H1 (cell line): ENCODE results near the gene ARHGAP5. TPM values are rescaled to one million over a fixed set of nuclear protein-coding genes. Genes with fewer than 3 reads are reported as not detected.

Experiments used
- CTCF ChIA-PET: fragments of 300-600 bp; sonication (Branson Sonifier 250); formaldehyde crosslinking; loops from one replicate; lab custom pipeline; 2021; ENCODE audit not compliant: partially characterized antibody; lab: Charles Lee
- POLR2A ChIA-PET: fragments of 300-600 bp; sonication (Branson Sonifier 250); formaldehyde crosslinking; loops from one replicate; lab custom pipeline; 2021; ENCODE audit warnings: inconsistent platforms; ENCODE audit not compliant: partially characterized antibody; lab: Charles Lee
- DNase-seq, 2 experiments: peaks; one replicate each; pipeline versions ENCODE4 v3.0.0 to v3.0.0-alpha.2; 2010 to 2022; ENCODE audit warnings: low spot score in 2 of 2, low read depth in 1 of 2, mixed read lengths in 1 of 2
- FAIRE-seq: peaks from 2 replicates; lab custom pipeline; 2011; peaks lifted over from hg19 to GRCh38; lab: Jason Lieb, UNC
- H2AFZ ChIP-seq: 2 replicates; pipeline ENCODE4 v1.8.1; 2012; ENCODE audit warnings: low read length, inconsistent platforms
- H2AK5ac ChIP-seq: 2 replicates; pipeline ENCODE4 v1.6.1; 2013; ENCODE audit warnings: low read depth, low read length
- H2BK120ac ChIP-seq: replicated peaks from 2 replicates; pipeline ENCODE3; 2013; ENCODE audit warnings: low read depth, low read length, inconsistent platforms
- H2BK12ac ChIP-seq: 2 replicates; pipeline ENCODE4 v1.6.1; 2013; ENCODE audit warnings: low read depth, low read length
- H2BK15ac ChIP-seq: 2 replicates; pipeline ENCODE4 v1.6.1; 2013; ENCODE audit warnings: low read length
- H2BK20ac ChIP-seq: 2 replicates; pipeline ENCODE4 v1.6.1; 2013; ENCODE audit warnings: low read length
- H2BK5ac ChIP-seq: 2 replicates; pipeline ENCODE4 v1.6.1; 2013; ENCODE audit warnings: low read depth, low read length
- H3K14ac ChIP-seq: 2 replicates; pipeline ENCODE4 v1.6.1; 2013; ENCODE audit warnings: inconsistent platforms; ENCODE audit not compliant: insufficient read length
- H3K18ac ChIP-seq: 2 replicates; pipeline ENCODE4 v1.6.1; 2013; ENCODE audit warnings: low read length; ENCODE audit errors: extremely low read depth
- H3K23ac ChIP-seq: 2 replicates; pipeline ENCODE4 v1.6.1; 2013; ENCODE audit warnings: inconsistent platforms; ENCODE audit not compliant: insufficient read length
- H3K23me2 ChIP-seq: 2 replicates; pipeline ENCODE4 v1.6.1; 2013; ENCODE audit warnings: low read depth, low read length
- H3K27ac ChIP-seq: 2 replicates; pipeline ENCODE4 v1.6.1; 2011; ENCODE audit warnings: low read depth, low read length, inconsistent platforms
- H3K27me3 ChIP-seq, 4 experiments: replicated peaks in 1 of 4; 1 replicate in 1 of 4; 2 replicates in 3 of 4; pipeline versions ENCODE4 v1.6.1 to v1.8.1; 2011 to 2013; ENCODE audit warnings: low read length in 3 of 4, mild to moderate bottlenecking in 3 of 4, inconsistent platforms in 2 of 4, mixed read lengths in 2 of 4, moderate library complexity in 1 of 4; ENCODE audit not compliant: control insufficient read depth in 3 of 4, insufficient read depth in 3 of 4; ENCODE audit errors: extremely low read depth in 1 of 4
- H3K36me3 ChIP-seq, 4 experiments: 2 replicates each; pipeline versions ENCODE4 v1.6.1 to v1.8.1; 2011 to 2013; ENCODE audit warnings: mild to moderate bottlenecking in 4 of 4, low read length in 3 of 4, moderate library complexity in 2 of 4, control low read depth in 1 of 4, inconsistent platforms in 1 of 4; ENCODE audit not compliant: insufficient read depth in 4 of 4, control insufficient read depth in 2 of 4
- H3K4ac ChIP-seq: replicated peaks from 2 replicates; pipeline ENCODE3; 2013; ENCODE audit warnings: low read length, low read depth, mixed read lengths, inconsistent platforms; ENCODE audit not compliant: insufficient read length
- H3K4me1 ChIP-seq, 4 experiments: replicated peaks in 1 of 4; 1 replicate in 1 of 4; 2 replicates in 3 of 4; pipeline versions ENCODE4 v1.6.1 to v1.8.1; 2011 to 2013; ENCODE audit warnings: low read length in 3 of 4, inconsistent platforms in 2 of 4, mixed read lengths in 1 of 4; ENCODE audit not compliant: insufficient read depth in 4 of 4, control insufficient read depth in 3 of 4
- H3K4me2 ChIP-seq, 2 experiments: 2 replicates each; pipeline versions ENCODE4 v1.6.1 to v1.8.1; 2011 to 2013; ENCODE audit warnings: low read depth in 2 of 2, low read length in 2 of 2, control low read depth in 1 of 2, inconsistent platforms in 1 of 2, mild to moderate bottlenecking in 1 of 2; ENCODE audit not compliant: insufficient read depth in 1 of 2
- H3K4me3 ChIP-seq, 4 experiments: fragments of 200-600, 300-600 bp in 1 of 4; sonication (generic), shearing (Covaris generic), sonication (Bioruptor Twin) in 1 of 4; 2 replicates each; pipeline versions ENCODE4 v1.5.1 to v1.8.1; 2011 to 2016; ENCODE audit warnings: low read length in 4 of 4, low read depth in 3 of 4, control low read depth in 2 of 4, inconsistent platforms in 2 of 4, mild to moderate bottlenecking in 2 of 4, mixed read lengths in 1 of 4, moderate library complexity in 1 of 4; ENCODE audit not compliant: insufficient read depth in 2 of 4; ENCODE audit errors: extremely low read depth in 1 of 4
- H3K56ac ChIP-seq: replicated peaks from 2 replicates; pipeline ENCODE3; 2013; ENCODE audit warnings: low read depth, mild to moderate bottlenecking, mixed read lengths, low read length, inconsistent platforms; ENCODE audit not compliant: insufficient read length
- H3K79me1 ChIP-seq: 2 replicates; pipeline ENCODE4 v1.6.1; 2013; ENCODE audit warnings: low read depth, low read length, control low read depth
- H3K79me2 ChIP-seq, 2 experiments: 2 replicates each; pipeline versions ENCODE4 v1.6.1 to v1.8.1; 2012 to 2013; ENCODE audit warnings: low read length in 2 of 2, mild to moderate bottlenecking in 2 of 2, inconsistent platforms in 1 of 2; ENCODE audit not compliant: insufficient read depth in 2 of 2, control insufficient read depth in 1 of 2
- H3K9ac ChIP-seq, 4 experiments: replicated peaks in 1 of 4; 1 replicate in 1 of 4; 2 replicates in 3 of 4; pipeline versions ENCODE4 v1.6.1 to v1.8.1; 2011 to 2013; ENCODE audit warnings: low read depth in 3 of 4, low read length in 3 of 4, control low read depth in 2 of 4, mild to moderate bottlenecking in 2 of 4, moderate library complexity in 2 of 4, inconsistent platforms in 1 of 4; ENCODE audit errors: extremely low read depth in 1 of 4
- H3K9me3 ChIP-seq, 2 experiments: 2 replicates each; pipeline versions ENCODE4 v1.6.1 to v1.8.1; 2012 to 2013; ENCODE audit warnings: mild to moderate bottlenecking in 2 of 2, moderate library complexity in 2 of 2, control low read depth in 1 of 2, inconsistent platforms in 1 of 2, low read depth in 1 of 2, low read length in 1 of 2, mixed read lengths in 1 of 2; ENCODE audit not compliant: insufficient read depth in 2 of 2
- H4K20me1 ChIP-seq, 2 experiments: replicated peaks in 1 of 2; 2 replicates each; pipeline versions ENCODE3 to v1.8.1; 2011 to 2013; ENCODE audit warnings: inconsistent platforms in 2 of 2, low read length in 2 of 2, mild to moderate bottlenecking in 1 of 2; ENCODE audit not compliant: insufficient read depth in 2 of 2, control insufficient read depth in 1 of 2
- H4K5ac ChIP-seq: 2 replicates; pipeline ENCODE4 v1.6.1; 2013; ENCODE audit warnings: low read length, low read depth, mixed read lengths, inconsistent platforms; ENCODE audit not compliant: insufficient read length
- H4K8ac ChIP-seq: 2 replicates; pipeline ENCODE4 v1.8.0; 2013; ENCODE audit warnings: mild to moderate bottlenecking, moderate library complexity, low read length, inconsistent platforms; ENCODE audit not compliant: insufficient read depth; ENCODE audit errors: extremely low read depth
- H4K91ac ChIP-seq: replicated peaks from 2 replicates; pipeline ENCODE3; 2013; ENCODE audit warnings: low read length, mixed read lengths, inconsistent platforms; ENCODE audit not compliant: insufficient read length
- KDM1A ChIP-seq: fragments of 200-600, 300-600 bp; sonication (generic); IDR thresholded peaks from 2 replicates; pipeline ENCODE4 v1.7.1; 2016; ENCODE audit warnings: mild to moderate bottlenecking, low read length, borderline replicate concordance
- SUZ12 ChIP-seq: fragments of 200-600 bp; sonication (generic); IDR thresholded peaks from 2 replicates; pipeline ENCODE4 v1.6.1; 2012; ENCODE audit warnings: mild to moderate bottlenecking, inconsistent platforms, low read length, moderate library complexity, mixed read lengths
- TEAD4 ChIP-seq: IDR thresholded peaks from 2 replicates; pipeline ENCODE4 v1.6.1; 2012; ENCODE audit warnings: low read depth, low read length, inconsistent platforms, mixed read lengths
- WGBS, 2 experiments: shearing (Covaris generic) in 1 of 2; methylation state at CpG; one replicate each; pipeline versions ENCODE4 v1.1.6 to v1.1.7; 2013 to 2015; ENCODE audit warnings: low lambda C conversion rate in 2 of 2, mixed read lengths in 2 of 2, inconsistent platforms in 1 of 2, low coverage in 1 of 2, missing lambda C conversion rate in 1 of 2; ENCODE audit not compliant: insufficient replicate concordance in 2 of 2, insufficient coverage in 1 of 2, insufficient read length in 1 of 2; ENCODE audit errors: extremely low coverage in 1 of 2, missing lambda C conversion rate in 1 of 2; 5-methylcytosine and 5-hydroxymethylcytosine counted together
- polyA plus RNA-seq, 7 experiments: library from polyadenylated mRNA; depleted of rRNA in 3 of 7; stranded (reverse) in 5 of 7; unstranded in 2 of 7; fragments of >200 nt in 5 of 7; fragments of 200-250 nt in 2 of 7; gene quantifications; 1 replicate in 5 of 7; 2 replicates in 1 of 7; 4 replicates in 1 of 7; pipeline versions ENCODE4 v1.2.1 to v1.2.3, GENCODE V29; 2011 to 2013; ENCODE audit warnings: missing spikeins in 2 of 7, mixed read lengths in 2 of 7
- total RNA-seq: library from RNA; stranded (reverse); fragmentation: NEBNext Ultra II Directional; extraction: Animal tissue kit (Norgen Biotek cat#: 25700); gene quantifications from 2 replicates; pipeline ENCODE4 v1.2.1, GENCODE V29; 2021

Gene ARHGAP5
- total and polyA plus RNA-seq, 2 of the 8 experiments (the other 6 are each of a cell fraction or from before 2014, with no cell fraction given), result 7.8 to 77.3 TPM

DNA sequence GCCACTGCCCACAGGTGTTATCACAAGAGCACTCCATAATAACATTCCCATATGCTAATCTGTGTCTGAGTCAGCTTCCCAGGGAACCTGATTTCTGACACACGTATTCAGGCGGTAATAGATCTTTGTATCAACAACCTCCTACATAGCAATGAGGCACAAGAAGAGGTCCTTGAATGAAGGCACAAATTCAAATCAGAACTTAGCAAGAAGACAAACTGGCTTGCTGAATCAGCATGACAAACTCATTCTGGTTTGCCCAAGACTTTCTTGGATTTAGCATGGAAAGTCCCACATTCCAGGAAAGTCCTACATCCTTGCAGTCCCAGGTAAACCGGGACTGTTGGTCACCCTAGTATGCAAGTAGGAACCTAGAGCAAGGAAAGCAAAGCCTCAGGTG lies 90.8 kb downstream of the ARHGAP5 start:
- H4K8ac ChIP-seq, result no peak overlapping the region
- CTCF ChIA-PET, result interaction anchor here (0.6 to 1.3 kb wide), 3 partner anchors 10 to 85 kb away, joined by 3 to 5 read pairs (median 3); no protein-coding TSS in a partner anchor
- 90% methylated on average over 3 of the region's 3 CpGs; no CpG with 5 or more reads in 1 of the 2 experiments for WGBS, 2 experiments
- no peak overlapping the region for H3K14ac ChIP-seq
- H2BK15ac ChIP-seq, result no peak overlapping the region
- no peak overlapping the region for H2AFZ ChIP-seq
- no peak overlapping the region for H2BK5ac ChIP-seq
- H3K4me2 ChIP-seq, result no peak overlapping the region
- no peaks in the 10 kb centered on the region for H3K36me3 ChIP-seq
- no peaks in the 10 kb centered on the region; a peak in 1 of 7 replicates for H3K4me1 ChIP-seq
- H3K79me2 ChIP-seq, result no peaks in the 10 kb centered on the region
- H3K27me3 ChIP-seq, result no peaks in the 10 kb centered on the region
- no peak for TF ChIP-seq KDM1A
- peak; percentile 22; the same call in 1 of the 2 replicates for TF ChIP-seq TEAD4
- no peak for TF ChIP-seq SUZ12
- no peak overlapping the region for H4K91ac ChIP-seq
- no peak overlapping the region for H3K56ac ChIP-seq
- no peaks in the 10 kb centered on the region for H3K9me3 ChIP-seq
- H3K4me3 ChIP-seq, result no peak overlapping the region
- H4K5ac ChIP-seq, result no peak overlapping the region
- no peaks in the 10 kb centered on the region for H3K79me1 ChIP-seq
- H3K18ac ChIP-seq, result no peak overlapping the region
- no peak overlapping the region for H2AK5ac ChIP-seq
- H2BK20ac ChIP-seq, result no peak overlapping the region
- H3K27ac ChIP-seq, result no peak overlapping the region
- no peak overlapping the region for H2BK120ac ChIP-seq
- DNase-seq, result no peak
- no peak overlapping the region for H3K9ac ChIP-seq
- no peak overlapping the region for H2BK12ac ChIP-seq
- no peak overlapping the region for H3K4ac ChIP-seq
- H3K23ac ChIP-seq, result no peak overlapping the region
- POLR2A ChIA-PET, result no interaction called here
- no peaks in the 10 kb centered on the region for H3K23me2 ChIP-seq
- no peak for FAIRE-seq
- H4K20me1 ChIP-seq, result no peaks in the 10 kb centered on the region
